Mucosa of rectum (tissue), 2 donors: ENCODE data around the gene LYPD6.
A peak's percentile ranks its signal among the peaks of the same experiment; 100 is the strongest.

Experiments
- H3K27ac ChIP-seq, 2 donors: one replicate each; pipeline ENCODE4 v1.7.0; 2013; ENCODE audit warnings: inconsistent platforms in 2 of 2, low read depth in 2 of 2, low read length in 2 of 2
- H3K27me3 ChIP-seq, 2 donors: one replicate each; pipeline ENCODE4 v1.7.0; 2013; ENCODE audit warnings: low read length in 2 of 2; ENCODE audit not compliant: control insufficient read depth in 2 of 2, insufficient read depth in 2 of 2
- H3K36me3 ChIP-seq, 2 donors: one replicate each; pipeline ENCODE4 v1.7.0; 2013; ENCODE audit warnings: low read length in 2 of 2; ENCODE audit not compliant: control insufficient read depth in 2 of 2, insufficient read depth in 2 of 2
- H3K4me1 ChIP-seq, 2 donors: one replicate each; pipeline ENCODE4 v1.7.0; 2013; ENCODE audit warnings: low read length in 2 of 2, mild to moderate bottlenecking in 1 of 2; ENCODE audit not compliant: control insufficient read depth in 2 of 2, insufficient read depth in 2 of 2
- H3K4me3 ChIP-seq, 2 donors: one replicate each; pipeline ENCODE4 v1.7.0; 2013; ENCODE audit warnings: low read length in 2 of 2
- H3K9ac ChIP-seq, 2 donors: one replicate each; pipeline ENCODE4 v1.7.0; 2013; ENCODE audit warnings: low read length in 2 of 2, low read depth in 1 of 2, mild to moderate bottlenecking in 1 of 2
- H3K9me3 ChIP-seq, 2 donors: one replicate each; pipeline ENCODE4 v1.7.0; 2013; ENCODE audit warnings: low read length in 2 of 2; ENCODE audit not compliant: control insufficient read depth in 2 of 2
- donor health status: healthy.
- donor health status: Normal muscosa, but diverticular disease.

Gene LYPD6

GRCh38 chr2:149330127-149331022, at the start of gene LYPD6:
Gene LYPD6, plus strand, starts transcription at chr2:149330587. Its CDS starts 107,122 bp downstream, at chr2:149437709.
- Histone ChIP-seq H3K27me3 (peaks cover 0 to 7% of the 10 kb centered on the region in 2 donors), H3K9ac (peak within 1 kb of the TSS; percentile 43 to 68), H3K4me3 (peak within 1 kb of the TSS; percentile 67 to 81), H3K27ac (peak within 1 kb of the TSS; percentile 68 to 79), H3K36me3 (no peaks in the 10 kb centered on the region), H3K9me3 (no peaks in the 10 kb centered on the region), H3K4me1 (peaks cover 0 to 8% of the 10 kb centered on the region in 2 donors)

GRCh38 chr2:149281441-149281840, 48.9 kb upstream of the LYPD6 start:
- no peaks in the 10 kb centered on the region for H3K4me1 ChIP-seq
- no peaks in the 10 kb centered on the region for H3K36me3 ChIP-seq
- no peak overlapping the region for H3K4me3 ChIP-seq
- no peak overlapping the region for H3K9ac ChIP-seq
- no peaks in the 10 kb centered on the region for H3K27me3 ChIP-seq
- H3K27ac ChIP-seq = no peak overlapping the region
- H3K9me3 ChIP-seq = no peaks in the 10 kb centered on the region

- H3K27ac ChIP-seq = no peak overlapping the region
- no peaks in the 10 kb centered on the region for H3K9me3 ChIP-seq
- no peaks in the 10 kb centered on the region for H3K36me3 ChIP-seq
- H3K27me3 ChIP-seq = no peaks in the 10 kb centered on the region
- no peak overlapping the region for H3K9ac ChIP-seq
- no peaks in the 10 kb centered on the region for H3K4me1 ChIP-seq
- no peak overlapping the region for H3K4me3 ChIP-seq
Observed at GRCh38 chr2:149290662-149291061, 39.7 kb upstream of the LYPD6 start.

- Histone ChIP-seq H3K36me3 (no peaks in the 10 kb centered on the region), H3K4me3 (no peak overlapping the region), H3K9me3 (no peaks in the 10 kb centered on the region), H3K4me1 (no peaks in the 10 kb centered on the region), H3K27me3 (no peaks in the 10 kb centered on the region), H3K27ac (no peak overlapping the region), H3K9ac (no peak overlapping the region)
Observed at GRCh38 chr2:149291881-149292280, 38.5 kb upstream of the LYPD6 start.

GRCh38 chr2:149296031-149296430, 34.4 kb upstream of the LYPD6 start:
- H3K36me3 ChIP-seq = no peaks in the 10 kb centered on the region
- no peaks in the 10 kb centered on the region for H3K27me3 ChIP-seq
- H3K4me3 ChIP-seq = no peak overlapping the region
- no peaks in the 10 kb centered on the region for H3K4me1 ChIP-seq
- H3K9ac ChIP-seq = no peak overlapping the region
- H3K9me3 ChIP-seq = no peaks in the 10 kb centered on the region
- H3K27ac ChIP-seq = no peak overlapping the region

GRCh38 chr2:149307014-149307413, 23.4 kb upstream of the LYPD6 start:
- Histone ChIP-seq H3K4me1 (no peaks in the 10 kb centered on the region), H3K9ac (no peak overlapping the region), H3K36me3 (no peaks in the 10 kb centered on the region), H3K27me3 (no peaks in the 10 kb centered on the region), H3K27ac (no peak overlapping the region), H3K4me3 (no peak overlapping the region), H3K9me3 (no peaks in the 10 kb centered on the region)

- Histone ChIP-seq H3K9me3 (no peaks in the 10 kb centered on the region), H3K36me3 (no peaks in the 10 kb centered on the region), H3K27ac (no peak overlapping the region), H3K4me1 (peaks cover 0 to 3% of the 10 kb centered on the region in 2 donors), H3K4me3 (no peak overlapping the region), H3K9ac (no peak overlapping the region), H3K27me3 (no peaks in the 10 kb centered on the region)
Observed at GRCh38 chr2:149310349-149310748, 20.0 kb upstream of the LYPD6 start.

GRCh38 chr2:149312039-149312438, 18.3 kb upstream of the LYPD6 start:
- Histone ChIP-seq H3K9me3 (no peaks in the 10 kb centered on the region), H3K9ac (no peak overlapping the region), H3K4me3 (no peak overlapping the region), H3K4me1 (peaks cover 0 to 3% of the 10 kb centered on the region in 2 donors), H3K27ac (no peak overlapping the region), H3K27me3 (no peaks in the 10 kb centered on the region), H3K36me3 (no peaks in the 10 kb centered on the region)

- H3K36me3 ChIP-seq = no peaks in the 10 kb centered on the region
- no peak overlapping the region for H3K27ac ChIP-seq
- H3K9ac ChIP-seq = no peak overlapping the region
- H3K4me3 ChIP-seq = no peak overlapping the region
- H3K9me3 ChIP-seq = no peaks in the 10 kb centered on the region
- H3K27me3 ChIP-seq = no peaks in the 10 kb centered on the region
- peaks cover 0 to 3% of the 10 kb centered on the region in 2 donors for H3K4me1 ChIP-seq
Observed at GRCh38 chr2:149313512-149313972, 16.8 kb upstream of the LYPD6 start.

- H3K27ac ChIP-seq = no peak overlapping the region
- H3K4me1 ChIP-seq = peaks cover 0 to 3% of the 10 kb centered on the region in 2 donors
- no peaks in the 10 kb centered on the region for H3K9me3 ChIP-seq
- no peak overlapping the region for H3K9ac ChIP-seq
- no peak overlapping the region for H3K4me3 ChIP-seq
- no peaks in the 10 kb centered on the region for H3K36me3 ChIP-seq
- no peaks in the 10 kb centered on the region for H3K27me3 ChIP-seq
Observed at GRCh38 chr2:149314687-149315086, 15.7 kb upstream of the LYPD6 start.
